ENCODE results near the gene GDPD2. TPM values are rescaled to one million over a fixed set of nuclear protein-coding genes. Genes with fewer than 3 reads are reported as not detected.
"Not testable (repeated sequence)": the region's sequence is repeated elsewhere in the genome, so short reads cannot be mapped to it uniquely, and the experiment has no call there.

The GDPD2 gene, protein sequence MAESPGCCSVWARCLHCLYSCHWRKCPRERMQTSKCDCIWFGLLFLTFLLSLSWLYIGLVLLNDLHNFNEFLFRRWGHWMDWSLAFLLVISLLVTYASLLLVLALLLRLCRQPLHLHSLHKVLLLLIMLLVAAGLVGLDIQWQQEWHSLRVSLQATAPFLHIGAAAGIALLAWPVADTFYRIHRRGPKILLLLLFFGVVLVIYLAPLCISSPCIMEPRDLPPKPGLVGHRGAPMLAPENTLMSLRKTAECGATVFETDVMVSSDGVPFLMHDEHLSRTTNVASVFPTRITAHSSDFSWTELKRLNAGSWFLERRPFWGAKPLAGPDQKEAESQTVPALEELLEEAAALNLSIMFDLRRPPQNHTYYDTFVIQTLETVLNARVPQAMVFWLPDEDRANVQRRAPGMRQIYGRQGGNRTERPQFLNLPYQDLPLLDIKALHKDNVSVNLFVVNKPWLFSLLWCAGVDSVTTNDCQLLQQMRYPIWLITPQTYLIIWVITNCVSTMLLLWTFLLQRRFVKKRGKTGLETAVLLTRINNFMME
- not detected for total RNA-seq
- not detected for polyA plus RNA-seq
- long read RNA-seq, donor 1, result 0 reads
- long read RNA-seq, donor 2, partial matches to known transcripts, result 0 of 1 reads
- long read RNA-seq, donor 2, other reads (novel, unspliced or antisense), result 1 of 1 reads
- long read RNA-seq, donor 3, result 0 reads

DNA sequence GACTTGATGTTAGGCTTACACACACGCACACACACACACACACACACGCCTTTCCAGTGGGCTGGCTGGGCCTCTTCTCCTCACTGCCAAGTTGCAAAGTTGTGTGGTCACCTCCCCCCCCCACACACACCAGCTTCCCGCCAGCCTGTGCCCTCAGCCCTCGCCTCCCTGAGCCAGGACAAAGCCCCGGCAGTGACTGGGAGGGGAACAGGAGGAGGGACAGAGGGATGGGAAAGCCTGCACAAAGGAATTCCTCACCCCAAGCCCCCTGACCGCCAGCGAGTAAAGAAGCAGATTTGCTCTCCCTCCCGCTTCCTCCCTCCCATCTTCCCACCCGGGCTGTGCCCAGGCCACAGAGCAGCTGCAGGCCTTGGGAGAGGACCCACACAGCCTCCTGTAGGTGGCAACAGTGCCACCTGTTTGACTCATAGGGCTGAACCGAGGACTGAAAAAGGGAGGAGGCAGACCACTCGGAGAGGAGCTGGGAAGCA lies at the start of gene GDPD2:
Gene GDPD2, plus strand, starts transcription at position 464 of the 491 bp plus-strand sequence. CDS start 1,671 bp downstream, outside the sequence.
- Histone ChIP-seq H3K27me3 (peaks cover 0 to 22% (median 0%) of the 10 kb centered on the region in 9 donors), H3K36me3 (no peaks in the 10 kb centered on the region), H3K9me3 (no peaks in the 10 kb centered on the region), H3K4me3 (no peak within 1 kb of the TSS), H3K27ac (no peak within 1 kb of the TSS), H3K4me1 (no peaks in the 10 kb centered on the region)
- DNase-seq (no peak), ATAC-seq (peak in 3 of 4 donors; percentile 65 to 78 (median 71))
- TF ChIP-seq, protein P1, sequence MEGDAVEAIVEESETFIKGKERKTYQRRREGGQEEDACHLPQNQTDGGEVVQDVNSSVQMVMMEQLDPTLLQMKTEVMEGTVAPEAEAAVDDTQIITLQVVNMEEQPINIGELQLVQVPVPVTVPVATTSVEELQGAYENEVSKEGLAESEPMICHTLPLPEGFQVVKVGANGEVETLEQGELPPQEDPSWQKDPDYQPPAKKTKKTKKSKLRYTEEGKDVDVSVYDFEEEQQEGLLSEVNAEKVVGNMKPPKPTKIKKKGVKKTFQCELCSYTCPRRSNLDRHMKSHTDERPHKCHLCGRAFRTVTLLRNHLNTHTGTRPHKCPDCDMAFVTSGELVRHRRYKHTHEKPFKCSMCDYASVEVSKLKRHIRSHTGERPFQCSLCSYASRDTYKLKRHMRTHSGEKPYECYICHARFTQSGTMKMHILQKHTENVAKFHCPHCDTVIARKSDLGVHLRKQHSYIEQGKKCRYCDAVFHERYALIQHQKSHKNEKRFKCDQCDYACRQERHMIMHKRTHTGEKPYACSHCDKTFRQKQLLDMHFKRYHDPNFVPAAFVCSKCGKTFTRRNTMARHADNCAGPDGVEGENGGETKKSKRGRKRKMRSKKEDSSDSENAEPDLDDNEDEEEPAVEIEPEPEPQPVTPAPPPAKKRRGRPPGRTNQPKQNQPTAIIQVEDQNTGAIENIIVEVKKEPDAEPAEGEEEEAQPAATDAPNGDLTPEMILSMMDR (IDR thresholded peaks at IDR 0.05), result peak in 3 of 12 donors; percentile 17 to 32 (median 27)
- TF ChIP-seq POLR2A (IDR thresholded peaks at IDR 0.05), result no peak
- intact Hi-C loops (cut with DNase I), result loop anchor here in 1 of 10 donors (10.0 kb wide), 1 partner anchor 138 kb away; the partner anchor contains the start of genes PDZD11 and RAB41
- 21 to 44% (median 31%) methylated on average over 11 of the region's 11 CpGs for WGBS, 4 donors

DNA sequence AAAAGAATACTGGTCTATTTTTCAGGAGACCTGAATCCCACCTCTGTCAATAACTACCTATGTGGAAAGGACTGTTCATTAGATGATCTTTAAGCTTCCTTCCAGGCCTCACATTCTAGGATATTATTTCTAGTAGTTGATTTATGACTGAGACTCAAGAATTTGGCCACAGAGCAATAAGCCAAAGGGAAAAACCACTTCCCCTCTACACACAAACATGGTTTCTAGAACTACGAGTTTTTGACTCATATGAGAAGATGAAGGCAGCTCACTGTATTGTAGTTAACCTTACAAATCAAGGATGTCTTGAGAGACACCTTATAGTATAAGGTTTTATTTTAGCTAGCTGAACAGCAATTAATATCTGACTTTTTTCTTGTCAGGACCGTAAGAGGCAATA lies 36.9 kb upstream of the GDPD2 start:
- no peaks in the 10 kb centered on the region for H3K4me1 ChIP-seq
- ATAC-seq, result no peak
- peaks cover 0 to 3% (median 0%) of the 10 kb centered on the region in 9 donors for H3K27me3 ChIP-seq
- H3K4me3 ChIP-seq, result no peak overlapping the region
- peaks cover 0 to 4% (median 0%) of the 10 kb centered on the region in 12 donors for H3K9me3 ChIP-seq
- DNase-seq, result no peak
- H3K27ac ChIP-seq, result no peak overlapping the region
- intact Hi-C loops (cut with DNase I), result no loop called here
- 72 to 86% (median 82%) methylated on average over 2 of the region's 2 CpGs for WGBS, 4 donors
- TF ChIP-seq, protein P1 (IDR thresholded peaks at IDR 0.05), result no peak
- no peak for TF ChIP-seq POLR2A (IDR thresholded peaks at IDR 0.05)
- H3K36me3 ChIP-seq, result no peaks in the 10 kb centered on the region

DNA sequence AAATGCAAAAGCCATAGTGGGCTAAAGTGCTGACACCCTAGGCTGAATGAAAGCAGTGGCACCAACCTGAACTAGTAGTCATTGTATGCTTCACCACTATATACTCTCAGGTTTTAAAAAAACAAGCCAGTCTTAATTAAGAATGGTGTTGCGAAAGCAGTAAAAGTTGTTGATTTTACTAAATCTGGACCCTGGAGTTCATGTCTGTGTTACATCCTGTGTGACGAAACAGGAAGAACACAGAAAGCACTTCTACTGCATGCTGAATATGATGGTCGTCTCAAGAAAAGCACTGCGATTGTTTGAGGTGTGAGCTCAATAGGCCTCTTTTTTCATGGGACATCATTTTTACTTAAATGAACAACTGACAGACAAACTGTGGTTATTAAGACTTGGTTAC lies 24.2 kb upstream of the GDPD2 start:
- TF ChIP-seq, protein P1 (IDR thresholded peaks at IDR 0.05), result no peak
- TF ChIP-seq POLR2A (IDR thresholded peaks at IDR 0.05), result no peak
- no peak overlapping the region for H3K27ac ChIP-seq
- WGBS, 4 donors, result 53 to 81% (median 68%) methylated on average over 4 of the region's 4 CpGs

DNA sequence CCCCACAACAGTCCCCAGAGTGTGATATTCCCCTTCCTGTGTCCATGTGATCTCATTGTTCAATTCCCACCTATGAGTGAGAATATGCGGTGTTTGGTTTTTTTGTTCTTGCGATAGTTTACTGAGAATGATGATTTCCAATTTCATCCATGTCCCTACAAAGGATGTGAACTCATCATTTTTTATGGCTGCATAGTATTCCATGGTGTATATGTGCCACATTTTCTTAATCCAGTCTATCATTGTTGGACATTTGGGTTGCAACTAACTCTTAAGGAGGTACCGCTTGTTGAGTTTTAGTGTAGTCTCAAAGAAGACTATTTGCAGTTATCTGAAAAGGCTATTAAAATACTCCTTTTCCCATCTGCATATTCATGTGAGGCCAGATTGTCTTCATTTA lies 22.9 kb upstream of the GDPD2 start:
- H3K36me3 ChIP-seq; DNase-seq; ATAC-seq; H3K9me3 ChIP-seq; H3K27ac ChIP-seq; H3K4me3 ChIP-seq; intact Hi-C loops (cut with DNase I); H3K4me1 ChIP-seq: not testable (repeated sequence)
- H3K27me3 ChIP-seq, result peaks cover 0 to 11% (median 0%) of the 10 kb centered on the region in 9 donors
- WGBS, 4 donors, result 96 to 100% (median 98%) methylated on average over 1 to 3 of the region's 3 CpGs

More for the DNA sequence above, 24.2 kb upstream of the GDPD2 start:
- H3K9me3 ChIP-seq, result peaks cover 0 to 5% (median 0%) of the 10 kb centered on the region in 12 donors
- peaks cover 0 to 12% (median 0%) of the 10 kb centered on the region in 9 donors for H3K27me3 ChIP-seq
- no peak overlapping the region for H3K4me3 ChIP-seq
- peaks cover 0 to 3% (median 0%) of the 10 kb centered on the region in 12 donors for H3K4me1 ChIP-seq
- ATAC-seq (no peak), DNase-seq (no peak)
- no peaks in the 10 kb centered on the region for H3K36me3 ChIP-seq
- intact Hi-C loops (cut with DNase I), result no loop called here

All from heart left ventricle (tissue), 16 donors.